Measurements from ENCODE around the gene HBA1. TPM values are rescaled to one million over a fixed set of nuclear protein-coding genes. Genes with fewer than 3 reads are reported as not detected.
"Not testable (repeated sequence)": the region's sequence is repeated elsewhere in the genome, so short reads cannot be mapped to it uniquely, and the experiment has no call there.

The HBA1 gene
- total RNA-seq, 4 donors from 2014 or later = 72.4 to 906 (median 98.6) TPM; not detected in 1

- H3K4me1 ChIP-seq = peaks cover 19 to 21% (median 20%) of the 10 kb centered on the region in 4 donors
- no peak overlapping the region for H3K27ac ChIP-seq (replicated peaks in 1 of 4)
- intact Hi-C loops (cut with DNase I) = no loop called here
- no peak overlapping the region for H3K4me3 ChIP-seq
- H3K9me3 ChIP-seq = no peaks in the 10 kb centered on the region
- TF ChIP-seq CTCF (IDR thresholded peaks at IDR 0.05) (no peak), POLR2AphosphoS5 (IDR thresholded peaks at IDR 0.05) (no peak), POLR2A (IDR thresholded peaks at IDR 0.05; ENCODE audit: low read depth) (no peak), EP300 (IDR thresholded peaks at IDR 0.05) (no peak)
- no peaks in the 10 kb centered on the region for H3K36me3 ChIP-seq
- no peak for DNase-seq (ENCODE audit: extremely low spot score)
- 15% methylated on average over 11 of the region's 11 CpGs for WGBS
- H3K27me3 ChIP-seq = peaks cover 10 to 88% (median 54%) of the 10 kb centered on the region in 4 donors
Observed at GRCh38 chr16:167122-167690, 9.3 kb upstream of the HBA1 start.

- 64% methylated on average over 6 of the region's 6 CpGs for WGBS
- no peak overlapping the region for H3K4me3 ChIP-seq
- intact Hi-C loops (cut with DNase I) = no loop called here
- no peaks in the 10 kb centered on the region for H3K36me3 ChIP-seq
- no peak overlapping the region for H3K27ac ChIP-seq (replicated peaks in 1 of 4)
- TF ChIP-seq EP300 (IDR thresholded peaks at IDR 0.05) = no peak
- TF ChIP-seq POLR2A (IDR thresholded peaks at IDR 0.05; ENCODE audit: low read depth) = no peak
- TF ChIP-seq CTCF (IDR thresholded peaks at IDR 0.05) = no peak
- no peak for TF ChIP-seq POLR2AphosphoS5 (IDR thresholded peaks at IDR 0.05)
- no peak for DNase-seq (ENCODE audit: extremely low spot score)
- peaks cover 10 to 79% (median 54%) of the 10 kb centered on the region in 4 donors for H3K27me3 ChIP-seq
- peaks cover 19 to 21% (median 20%) of the 10 kb centered on the region in 4 donors for H3K4me1 ChIP-seq
- no peaks in the 10 kb centered on the region for H3K9me3 ChIP-seq
Observed at GRCh38 chr16:168424-168823, 8.1 kb upstream of the HBA1 start.

GRCh38 chr16:169014-169413 lies 7.5 kb upstream of the HBA1 start:
- H3K27me3 ChIP-seq = peaks cover 10 to 82% (median 54%) of the 10 kb centered on the region in 4 donors
- WGBS = no CpG with 5 or more reads among the region's 3 CpGs
- no peaks in the 10 kb centered on the region for H3K9me3 ChIP-seq
- no peak overlapping the region for H3K4me3 ChIP-seq
- H3K4me1 ChIP-seq = peaks cover 19 to 21% (median 20%) of the 10 kb centered on the region in 4 donors
- H3K27ac ChIP-seq (replicated peaks in 1 of 4) = no peak overlapping the region
- H3K36me3 ChIP-seq = no peaks in the 10 kb centered on the region
- no peak for TF ChIP-seq POLR2A (IDR thresholded peaks at IDR 0.05; ENCODE audit: low read depth)
- intact Hi-C loops (cut with DNase I) = no loop called here
- DNase-seq (ENCODE audit: extremely low spot score) = no peak

GRCh38 chr16:170088-170507 lies 6.4 kb upstream of the HBA1 start:
- H3K4me3 ChIP-seq; H3K27ac ChIP-seq (replicated peaks in 1 of 4); H3K36me3 ChIP-seq; intact Hi-C loops (cut with DNase I); H3K9me3 ChIP-seq; DNase-seq (ENCODE audit: extremely low spot score): not testable (repeated sequence)
- H3K27me3 ChIP-seq = peaks cover 10 to 89% (median 55%) of the 10 kb centered on the region in 4 donors
- H3K4me1 ChIP-seq = peaks cover 17 to 19% (median 17%) of the 10 kb centered on the region in 4 donors
- 3% methylated on average over 5 of the region's 5 CpGs for WGBS

- intact Hi-C loops (cut with DNase I) = no loop called here
- no peak for DNase-seq (ENCODE audit: extremely low spot score)
- H3K27me3 ChIP-seq = peaks cover 13 to 89% (median 53%) of the 10 kb centered on the region in 4 donors
- H3K9me3 ChIP-seq = no peaks in the 10 kb centered on the region
- TF ChIP-seq CTCF (IDR thresholded peaks at IDR 0.05) = no peak
- no peak for TF ChIP-seq POLR2AphosphoS5 (IDR thresholded peaks at IDR 0.05)
- no peak overlapping the region for H3K27ac ChIP-seq (replicated peaks in 1 of 4)
- no peak overlapping the region for H3K4me3 ChIP-seq
- 91% methylated on average over 1 of the region's 1 CpG for WGBS
- no peaks in the 10 kb centered on the region for H3K36me3 ChIP-seq
- peaks cover 10 to 12% (median 11%) of the 10 kb centered on the region in 4 donors for H3K4me1 ChIP-seq
Observed at GRCh38 chr16:170788-171187, 5.7 kb upstream of the HBA1 start.

DNA sequence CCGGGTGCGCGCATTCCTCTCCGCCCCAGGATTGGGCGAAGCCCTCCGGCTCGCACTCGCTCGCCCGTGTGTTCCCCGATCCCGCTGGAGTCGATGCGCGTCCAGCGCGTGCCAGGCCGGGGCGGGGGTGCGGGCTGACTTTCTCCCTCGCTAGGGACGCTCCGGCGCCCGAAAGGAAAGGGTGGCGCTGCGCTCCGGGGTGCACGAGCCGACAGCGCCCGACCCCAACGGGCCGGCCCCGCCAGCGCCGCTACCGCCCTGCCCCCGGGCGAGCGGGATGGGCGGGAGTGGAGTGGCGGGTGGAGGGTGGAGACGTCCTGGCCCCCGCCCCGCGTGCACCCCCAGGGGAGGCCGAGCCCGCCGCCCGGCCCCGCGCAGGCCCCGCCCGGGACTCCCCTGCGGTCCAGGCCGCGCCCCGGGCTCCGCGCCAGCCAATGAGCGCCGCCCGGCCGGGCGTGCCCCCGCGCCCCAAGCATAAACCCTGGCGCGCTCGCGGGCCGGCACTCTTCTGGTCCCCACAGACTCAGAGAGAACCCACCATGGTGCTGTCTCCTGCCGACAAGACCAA lies 4.0 kb upstream of the HBA1 start, which contains the start of gene HBA2:
HBA2 (plus strand) TSS at position 503 of the 568 bp plus-strand sequence; CDS start at position 540, 37 bp downstream.
- H3K36me3 ChIP-seq; H3K27ac ChIP-seq (replicated peaks in 1 of 4); DNase-seq (ENCODE audit: extremely low spot score); H3K4me3 ChIP-seq; intact Hi-C loops (cut with DNase I); H3K9me3 ChIP-seq: not testable (repeated sequence)
- Histone ChIP-seq H3K4me1 (peaks cover 2 to 11% (median 9%) of the 10 kb centered on the region in 4 donors), H3K27me3 (peaks cover 4 to 83% (median 42%) of the 10 kb centered on the region in 4 donors)
- WGBS = no CpG with 5 or more reads among the region's 74 CpGs

DNA sequence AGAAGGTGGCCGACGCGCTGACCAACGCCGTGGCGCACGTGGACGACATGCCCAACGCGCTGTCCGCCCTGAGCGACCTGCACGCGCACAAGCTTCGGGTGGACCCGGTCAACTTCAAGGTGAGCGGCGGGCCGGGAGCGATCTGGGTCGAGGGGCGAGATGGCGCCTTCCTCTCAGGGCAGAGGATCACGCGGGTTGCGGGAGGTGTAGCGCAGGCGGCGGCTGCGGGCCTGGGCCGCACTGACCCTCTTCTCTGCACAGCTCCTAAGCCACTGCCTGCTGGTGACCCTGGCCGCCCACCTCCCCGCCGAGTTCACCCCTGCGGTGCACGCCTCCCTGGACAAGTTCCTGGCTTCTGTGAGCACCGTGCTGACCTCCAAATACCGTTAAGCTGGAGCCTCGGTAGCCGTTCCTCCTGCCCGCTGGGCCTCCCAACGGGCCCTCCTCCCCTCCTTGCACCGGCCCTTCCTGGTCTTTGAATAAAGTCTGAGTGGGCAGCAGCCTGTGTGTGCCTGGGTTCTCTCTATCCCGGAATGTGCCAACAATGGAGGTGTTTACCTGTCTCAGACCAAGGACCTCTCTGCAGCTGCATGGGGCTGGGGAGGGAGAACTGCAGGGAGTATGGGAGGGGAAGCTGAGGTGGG lies 3.1 kb upstream of the HBA1 start:
- H3K4me1 ChIP-seq = peaks cover 2 to 13% (median 10%) of the 10 kb centered on the region in 4 donors
- H3K4me3 ChIP-seq; H3K9me3 ChIP-seq; DNase-seq (ENCODE audit: extremely low spot score); intact Hi-C loops (cut with DNase I); H3K27ac ChIP-seq (replicated peaks in 1 of 4); H3K36me3 ChIP-seq: not testable (repeated sequence)
- no CpG with 5 or more reads among the region's 44 CpGs for WGBS
- H3K27me3 ChIP-seq = peaks cover 4 to 83% (median 42%) of the 10 kb centered on the region in 4 donors

GRCh38 chr16:173928-174769 lies 2.3 kb upstream of the HBA1 start:
- peaks cover 2 to 13% (median 10%) of the 10 kb centered on the region in 4 donors for H3K4me1 ChIP-seq
- H3K4me3 ChIP-seq; H3K27ac ChIP-seq (replicated peaks in 1 of 4); intact Hi-C loops (cut with DNase I); H3K9me3 ChIP-seq; H3K36me3 ChIP-seq; DNase-seq (ENCODE audit: extremely low spot score): not testable (repeated sequence)
- H3K27me3 ChIP-seq = peaks cover 4 to 83% (median 42%) of the 10 kb centered on the region in 4 donors
- WGBS = 17% methylated on average over 5 of the region's 13 CpGs
